K562 (cell line): ENCODE results near the gene SMG6. TPM values are rescaled to one million over a fixed set of nuclear protein-coding genes. Genes with fewer than 3 reads are reported as not detected.

Experiments used
- ATAC-seq: fragments of 200-7000 bp; cut with Tn5 transposase; 3 replicates; pipeline ENCODE4 v1.9.1; 2020; ENCODE audit warnings: moderate library complexity
- BruUV-seq: library from RNA; stranded (reverse); fragments of 400-500 nt; replicated peaks from 2 replicates; lab custom pipeline; 2021; lab: Mats Ljungman, UMichigan
- CTCF ChIA-PET: fragments of 300-600 bp; formaldehyde crosslinking; extraction: SDS; loops from one replicate; lab custom pipeline; 2021; ENCODE audit warnings: low intra/inter-chr PET ratio; lab: Yijun Ruan, JAX
- POLR2A ChIA-PET: fragments of 300-600, 350-650 bp; sonication (Branson Sonifier 250); formaldehyde crosslinking; extraction: SDS; loops from one replicate; lab custom pipeline; 2021; ENCODE audit warnings: antibody characterized with exemption, inconsistent platforms; lab: Yijun Ruan, JAX
- DNase-seq, 4 experiments: peaks; one replicate each; pipeline versions ENCODE4 v3.0.0 to v3.0.0-alpha.2; 2011 to 2018; ENCODE audit warnings: low spot score in 3 of 4, mixed read lengths in 3 of 4; ENCODE audit errors: extremely low read depth in 1 of 4
- FAIRE-seq: peaks from 2 replicates; lab custom pipeline; 2011; peaks lifted over from hg19 to GRCh38; lab: Jason Lieb, UNC
- H2AFZ ChIP-seq: 2 replicates; pipeline ENCODE4 v1.6.0; 2011; ENCODE audit warnings: low read depth, low read length, control low read depth, inconsistent platforms
- H3K27ac ChIP-seq: fragments of 200-600 bp; 3 replicates; pipeline ENCODE4 v1.8.0; 2011; ENCODE audit warnings: low read depth, mild to moderate bottlenecking, control low read depth, inconsistent platforms, low read length, moderate library complexity, mixed read lengths; ENCODE audit errors: extremely low read depth
- H3K27me3 ChIP-seq, 2 experiments: fragments of 300-600 bp in 1 of 2; 2 replicates in 1 of 2; 3 replicates in 1 of 2; pipeline versions ENCODE4 v1.6.0 to v1.8.0; 2011; ENCODE audit warnings: inconsistent platforms in 2 of 2, low read length in 2 of 2, mild to moderate bottlenecking in 1 of 2, mixed read lengths in 1 of 2, moderate library complexity in 1 of 2; ENCODE audit not compliant: control insufficient read depth in 2 of 2, insufficient read depth in 2 of 2
- H3K36me3 ChIP-seq: fragments of 300-600 bp; 3 replicates; pipeline ENCODE4 v1.8.0; 2011; ENCODE audit warnings: mild to moderate bottlenecking, low read length, inconsistent platforms; ENCODE audit not compliant: control insufficient read depth, insufficient read depth
- H3K4me1 ChIP-seq, 2 experiments: fragments of 200-600 bp in 1 of 2; replicated peaks in 1 of 2; 2 replicates in 1 of 2; 3 replicates in 1 of 2; pipeline versions ENCODE4 v1.5.1 to v1.8.0; 2011; ENCODE audit warnings: inconsistent platforms in 2 of 2, low read length in 2 of 2, mild to moderate bottlenecking in 1 of 2, mixed read lengths in 1 of 2, moderate library complexity in 1 of 2; ENCODE audit not compliant: control insufficient read depth in 2 of 2, insufficient read depth in 2 of 2
- H3K4me2 ChIP-seq: 2 replicates; pipeline ENCODE4 v1.6.1; 2011; ENCODE audit warnings: low read length, control low read depth, inconsistent platforms, mixed read lengths; ENCODE audit not compliant: insufficient read depth
- H3K4me3 ChIP-seq: fragments of 200-600 bp; sonication (generic), shearing (Covaris generic); 2 replicates; pipeline ENCODE4 v1.5.1; 2016; ENCODE audit warnings: control low read depth, inconsistent platforms
- H3K79me2 ChIP-seq: fragments of 200-600 bp; 3 replicates; pipeline ENCODE4 v1.8.0; 2011; ENCODE audit warnings: low read length, inconsistent platforms; ENCODE audit not compliant: control insufficient read depth, insufficient read depth
- H3K9ac ChIP-seq, 2 experiments: 2 replicates each; pipeline versions ENCODE4 v1.6.0 to v1.6.1; 2011; ENCODE audit warnings: low read depth in 2 of 2, low read length in 2 of 2, control low read depth in 1 of 2, inconsistent platforms in 1 of 2, mild to moderate bottlenecking in 1 of 2, mixed read lengths in 1 of 2; ENCODE audit not compliant: insufficient read depth in 1 of 2
- H3K9me1 ChIP-seq: one replicate; pipeline ENCODE4 v1.6.0; 2011; ENCODE audit warnings: inconsistent platforms, mild to moderate bottlenecking, low read length, moderate library complexity; ENCODE audit not compliant: control insufficient read depth, insufficient read depth
- H3K9me3 ChIP-seq: replicated peaks from 2 replicates; pipeline ENCODE4 v1.5.1; 2011; ENCODE audit warnings: low read depth, low read length, inconsistent platforms; ENCODE audit not compliant: control insufficient read depth, insufficient read depth
- H4K20me1 ChIP-seq: replicated peaks from 2 replicates; pipeline ENCODE4 v1.6.1; 2011; ENCODE audit warnings: low read length, inconsistent platforms, mixed read lengths; ENCODE audit not compliant: control insufficient read depth, insufficient read depth
- CEBPG ChIP-seq, 3 experiments: fragments of 200-800 bp in 1 of 3; sonication (Bioruptor generic) in 1 of 3; sonication (generic) in 1 of 3; formaldehyde crosslinking in 1 of 3; IDR thresholded peaks in 2 of 3; conservative IDR thresholded peaks in 1 of 3; 2 replicates each; pipeline versions ENCODE4 v1.6.1 to v1.8.0; 2016 to 2022; ENCODE audit warnings: missing compliant biosample characterization in 2 of 3, missing genetic modification characterization in 2 of 3, mild to moderate bottlenecking in 1 of 3, missing genetic modification reagents in 1 of 3
- CHCHD3 ChIP-seq: fragments of 250-450 bp; sonication (Bioruptor Pico); IDR thresholded peaks from 2 replicates; pipeline ENCODE4 v2.1.2; 2022; ENCODE audit warnings: mild to moderate bottlenecking
- CREBBP ChIP-seq: IDR thresholded peaks from one replicate; pipeline ENCODE4 v1.6.1; 2012; ENCODE audit warnings: low read depth, mild to moderate bottlenecking, control low read depth, inconsistent platforms, low read length
- ZNF280A ChIP-seq: fragments of 450-650 bp; IDR thresholded peaks from 2 replicates; pipeline ENCODE4 v1.6.1; 2018; ENCODE audit warnings: mild to moderate bottlenecking, low read depth; ENCODE audit not compliant: partially characterized antibody
- ZNF316 ChIP-seq: fragments of 450-650 bp; IDR thresholded peaks from 2 replicates; pipeline ENCODE4 v1.6.1; 2016
- ZNF699 ChIP-seq: fragments of 250-450 bp; sonication (Bioruptor Pico); IDR thresholded peaks from 2 replicates; pipeline ENCODE4 v1.8.0; 2021; ENCODE audit warnings: mild to moderate bottlenecking, moderate library complexity; ENCODE audit not compliant: insufficient replicate concordance
- WGBS: fragments of 100-300 bp; shearing (Covaris generic); methylation state at CpG from one replicate; pipeline ENCODE4 v1.1.6; 2016; ENCODE audit warnings: low coverage, mixed read lengths; ENCODE audit not compliant: insufficient coverage; ENCODE audit errors: missing lambda C conversion rate; 5-methylcytosine and 5-hydroxymethylcytosine counted together
- in situ Hi-C: fragments of 300-500 bp; cut with MboI; formaldehyde crosslinking; loops from 4 replicates; pipeline ENCODE4 v1.15.0; 2018; ENCODE audit warnings: inconsistent platforms, mixed read lengths
- intact Hi-C: fragments of 100-400 bp; cut with micrococcal nuclease; formaldehyde crosslinking; loops from 2 replicates; pipeline ENCODE4 v1.14.2; 2022
- polyA plus RNA-seq, 8 experiments: library from polyadenylated mRNA; depleted of rRNA in 4 of 8; stranded (reverse) in 5 of 8; unstranded in 3 of 8; fragments of >200 nt; fragmentation: Nextera tagmentation in 2 of 8; fragmentation: Illumina TruSeq in 1 of 8; extraction: Ambion mirVana in 2 of 8; extraction: Trizol in 1 of 8; gene quantifications; 2 replicates each; pipeline versions ENCODE4 v1.2.1 to v1.2.3, GENCODE V29; 2011 to 2014; ENCODE audit warnings: inconsistent platforms in 1 of 8, missing spikeins in 1 of 8
- total RNA-seq, 7 experiments: library from RNA; depleted of rRNA in 6 of 7; stranded (reverse); fragments of >200 nt in 6 of 7; fragmentation: Illumina TruSeq in 2 of 7; extraction: Trizol in 2 of 7; gene quantifications; 2 replicates each; pipeline versions ENCODE4 v1.2.1 to v1.2.3, GENCODE V29; 2011 to 2021; ENCODE audit warnings: low replicate concordance in 1 of 7

Gene SMG6
- total and polyA plus RNA-seq, 9 of the 15 experiments (the other 6 are each of a cell fraction or from before 2014, with no cell fraction given) = 0.44 to 13.9 (median 6.0) TPM

GRCh38 chr17:2184993-2185931 is 118.3 kb downstream of the SMG6 start (continued):
- no peak for TF ChIP-seq ZNF699 (CRISPR knock-in tag)
- no peak for TF ChIP-seq ZNF280A
- TF ChIP-seq CREBBP = no peak
- TF ChIP-seq CEBPG (CRISPR knock-in tag; IDR thresholded peaks at IDR 0.05) = no peak
- no peak for TF ChIP-seq CEBPG (tag; conservative IDR thresholded peaks at IDR 0.05 in 1 of 2, IDR thresholded peaks at IDR 0.05 in 1 of 2)

DNA sequence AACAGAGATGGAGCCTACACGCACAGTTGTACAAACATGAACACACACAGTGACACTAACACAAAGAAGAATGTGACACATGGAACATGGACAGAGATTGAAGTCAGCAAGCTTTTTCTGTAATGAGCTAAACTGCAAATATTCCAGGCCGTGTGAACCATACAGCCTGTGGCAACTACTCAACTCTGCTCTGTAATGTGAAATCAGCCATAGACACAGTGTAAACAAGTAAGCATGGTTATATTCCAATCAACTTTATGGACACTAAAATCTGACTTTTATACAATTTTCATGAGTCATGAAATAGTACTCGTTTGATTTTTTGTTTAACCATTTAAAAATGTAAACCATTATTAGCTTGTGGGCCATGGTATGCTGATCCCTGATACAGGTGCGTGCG is 120.2 kb downstream of the SMG6 start:
- POLR2A ChIA-PET = no interaction called here

More for the DNA sequence above, 120.2 kb downstream of the SMG6 start:
- no TSS peak for BruUV-seq
- H3K79me2 ChIP-seq = no peaks in the 10 kb centered on the region
- WGBS = 17% methylated on average over 2 of the region's 5 CpGs
- H3K27me3 ChIP-seq = no peaks in the 10 kb centered on the region
- no peak overlapping the region for H3K27ac ChIP-seq
- CTCF ChIA-PET = no interaction called here
- H3K9me3 ChIP-seq = no peaks in the 10 kb centered on the region
- H2AFZ ChIP-seq = no peak overlapping the region
- no peak overlapping the region for H3K4me3 ChIP-seq
- intact Hi-C loops (no loop called here), in situ Hi-C loops (no loop called here)
- no peaks in the 10 kb centered on the region for H4K20me1 ChIP-seq
- ATAC-seq (no peak), FAIRE-seq (no peak), DNase-seq (no peak)
- no peak overlapping the region for H3K4me2 ChIP-seq
- no peaks in the 10 kb centered on the region for H3K9me1 ChIP-seq
- H3K36me3 ChIP-seq = peaks cover 7% of the 10 kb centered on the region; the same call in 2 of the 3 replicates
- TF ChIP-seq CHCHD3 (CRISPR knock-in tag) (no peak), ZNF316 (0 out of 2 replicates have a peak, but pooled peaks have one; percentile 3)
- H3K4me1 ChIP-seq = no peaks in the 10 kb centered on the region
- no peak overlapping the region for H3K9ac ChIP-seq
